ENCODE measurements around the gene CTNND1. TPM values are rescaled to one million over a fixed set of nuclear protein-coding genes. Genes with fewer than 3 reads are reported as not detected.

Gene CTNND1
- total RNA-seq, 1 donor from 2014 or later = 350 TPM

DNA sequence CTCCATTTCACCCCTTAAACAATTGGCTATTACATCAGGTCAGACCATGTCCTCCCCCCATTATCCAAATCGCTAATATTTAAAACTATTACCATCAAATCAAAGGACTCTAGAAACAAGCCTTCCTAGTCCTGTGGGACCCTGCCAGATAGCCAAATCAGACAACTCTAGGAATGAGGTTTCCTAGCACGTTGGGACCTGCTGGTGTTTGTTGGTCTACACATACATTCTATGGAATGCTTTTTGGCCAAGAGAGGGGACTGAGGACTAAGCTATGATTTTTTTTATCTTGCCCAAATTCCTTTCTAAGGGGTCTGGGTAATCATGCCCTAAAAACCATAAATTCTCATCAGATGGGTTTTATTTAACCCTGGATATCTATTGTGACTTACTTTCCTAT, 34.4 kb upstream of the CTNND1 start:
- TF ChIP-seq, protein P1, sequence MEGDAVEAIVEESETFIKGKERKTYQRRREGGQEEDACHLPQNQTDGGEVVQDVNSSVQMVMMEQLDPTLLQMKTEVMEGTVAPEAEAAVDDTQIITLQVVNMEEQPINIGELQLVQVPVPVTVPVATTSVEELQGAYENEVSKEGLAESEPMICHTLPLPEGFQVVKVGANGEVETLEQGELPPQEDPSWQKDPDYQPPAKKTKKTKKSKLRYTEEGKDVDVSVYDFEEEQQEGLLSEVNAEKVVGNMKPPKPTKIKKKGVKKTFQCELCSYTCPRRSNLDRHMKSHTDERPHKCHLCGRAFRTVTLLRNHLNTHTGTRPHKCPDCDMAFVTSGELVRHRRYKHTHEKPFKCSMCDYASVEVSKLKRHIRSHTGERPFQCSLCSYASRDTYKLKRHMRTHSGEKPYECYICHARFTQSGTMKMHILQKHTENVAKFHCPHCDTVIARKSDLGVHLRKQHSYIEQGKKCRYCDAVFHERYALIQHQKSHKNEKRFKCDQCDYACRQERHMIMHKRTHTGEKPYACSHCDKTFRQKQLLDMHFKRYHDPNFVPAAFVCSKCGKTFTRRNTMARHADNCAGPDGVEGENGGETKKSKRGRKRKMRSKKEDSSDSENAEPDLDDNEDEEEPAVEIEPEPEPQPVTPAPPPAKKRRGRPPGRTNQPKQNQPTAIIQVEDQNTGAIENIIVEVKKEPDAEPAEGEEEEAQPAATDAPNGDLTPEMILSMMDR (IDR thresholded peaks at IDR 0.05; ENCODE audit: unreplicated experiment) = no peak
- Mint-ChIP-seq H3K27ac (ENCODE audit: unreplicated experiment) (peak overlapping the region; percentile 49), H3K4me3 (ENCODE audit: unreplicated experiment) (no peak overlapping the region), H3K9me3 (ENCODE audit: unreplicated experiment) (no peaks in the 10 kb centered on the region), H3K36me3 (ENCODE audit: low read depth, unreplicated experiment) (no peaks in the 10 kb centered on the region), H3K4me1 (ENCODE audit: unreplicated experiment) (peaks cover 18% of the 10 kb centered on the region), H3K27me3 (ENCODE audit: unreplicated experiment) (peaks cover 9% of the 10 kb centered on the region)
- DNase-seq (ENCODE audit: low spot score) = no peak

DNA sequence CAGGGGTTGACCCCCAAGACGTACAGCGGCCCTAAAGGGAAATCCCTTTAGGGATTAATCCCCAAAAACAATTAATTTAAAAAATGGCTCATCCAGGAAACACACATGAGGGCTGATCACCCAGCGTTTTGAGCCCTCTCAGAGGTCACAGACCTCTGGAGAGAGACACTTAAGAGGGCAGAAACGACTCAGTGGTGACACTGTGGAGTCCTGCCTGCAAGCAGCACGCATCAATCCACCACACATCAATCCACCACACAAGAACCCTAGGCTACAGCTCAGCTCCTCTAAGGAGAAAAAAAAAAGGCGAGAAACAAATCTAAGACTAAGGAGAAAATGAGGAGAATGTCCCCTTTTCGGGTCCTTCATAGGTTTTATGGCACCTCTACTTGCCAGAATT, 32.8 kb upstream of the CTNND1 start:
- TF ChIP-seq, protein P1 (IDR thresholded peaks at IDR 0.05; ENCODE audit: unreplicated experiment) = no peak
- H3K4me1 Mint-ChIP-seq (ENCODE audit: unreplicated experiment) = peaks cover 20% of the 10 kb centered on the region
- H3K27ac Mint-ChIP-seq (ENCODE audit: unreplicated experiment) = no peak overlapping the region

DNA sequence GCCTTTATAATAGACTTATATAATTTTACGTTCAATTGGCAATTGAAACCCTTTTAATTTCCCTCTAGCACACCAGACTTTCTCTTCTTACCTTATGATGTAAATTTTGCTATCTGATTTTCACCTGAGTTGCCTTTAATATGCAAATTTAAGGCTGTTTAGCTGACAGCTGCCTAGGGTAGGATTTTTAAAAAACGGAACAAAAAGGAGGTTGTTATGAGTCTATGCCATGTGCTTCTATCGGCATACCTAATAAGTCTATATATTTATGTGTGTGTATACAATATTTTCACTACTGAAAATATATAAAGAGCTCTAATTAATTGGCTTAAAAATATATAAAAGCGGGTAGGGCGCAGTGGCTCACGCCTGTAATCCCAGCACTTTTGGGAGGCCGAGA, 32.1 kb upstream of the CTNND1 start:
- Mint-ChIP-seq H3K4me3 (ENCODE audit: unreplicated experiment) (no peak overlapping the region), H3K27me3 (ENCODE audit: unreplicated experiment) (peaks cover 9% of the 10 kb centered on the region), H3K4me1 (ENCODE audit: unreplicated experiment) (peaks cover 20% of the 10 kb centered on the region), H3K36me3 (ENCODE audit: low read depth, unreplicated experiment) (no peaks in the 10 kb centered on the region), H3K9me3 (ENCODE audit: unreplicated experiment) (no peaks in the 10 kb centered on the region), H3K27ac (ENCODE audit: unreplicated experiment) (no peak overlapping the region)
- TF ChIP-seq, protein P1 (IDR thresholded peaks at IDR 0.05; ENCODE audit: unreplicated experiment) = no peak
- no peak for DNase-seq (ENCODE audit: low spot score)

More for the DNA sequence above, 32.8 kb upstream of the CTNND1 start:
- DNase-seq (ENCODE audit: low spot score) = no peak
- Mint-ChIP-seq H3K27me3 (ENCODE audit: unreplicated experiment) (peaks cover 9% of the 10 kb centered on the region), H3K4me3 (ENCODE audit: unreplicated experiment) (no peak overlapping the region), H3K9me3 (ENCODE audit: unreplicated experiment) (no peaks in the 10 kb centered on the region), H3K36me3 (ENCODE audit: low read depth, unreplicated experiment) (no peaks in the 10 kb centered on the region)

DNA sequence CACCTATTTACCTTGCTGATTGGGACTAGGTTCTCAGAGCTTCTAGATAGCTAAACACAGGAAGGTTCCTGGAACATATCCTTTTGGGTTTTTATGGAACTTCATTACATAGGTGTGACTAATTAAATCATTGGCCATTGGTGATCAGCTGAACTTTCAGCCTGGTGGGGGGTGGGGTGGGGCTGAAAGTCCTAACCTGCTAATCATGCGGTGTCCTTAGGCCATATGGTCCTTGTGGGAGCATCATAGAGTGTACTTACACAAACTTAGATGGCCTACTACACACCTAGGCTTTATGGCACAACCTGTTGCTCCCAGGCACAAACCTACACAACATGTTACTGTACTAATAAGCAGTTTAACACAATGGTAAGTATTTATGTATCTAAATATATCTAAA, 28.9 kb upstream of the CTNND1 start:
- H3K4me3 Mint-ChIP-seq (ENCODE audit: unreplicated experiment) = no peak overlapping the region
- TF ChIP-seq, protein P1 (IDR thresholded peaks at IDR 0.05; ENCODE audit: unreplicated experiment) = no peak
- H3K27ac Mint-ChIP-seq (ENCODE audit: unreplicated experiment) = peak overlapping the region; percentile 94
- peaks cover 4% of the 10 kb centered on the region for H3K9me3 Mint-ChIP-seq (ENCODE audit: unreplicated experiment)
- H3K36me3 Mint-ChIP-seq (ENCODE audit: low read depth, unreplicated experiment) = peaks cover 8% of the 10 kb centered on the region
- no peak for DNase-seq (ENCODE audit: low spot score)
- H3K4me1 Mint-ChIP-seq (ENCODE audit: unreplicated experiment) = peaks cover 11% of the 10 kb centered on the region
- H3K27me3 Mint-ChIP-seq (ENCODE audit: unreplicated experiment) = peaks cover 4% of the 10 kb centered on the region

DNA sequence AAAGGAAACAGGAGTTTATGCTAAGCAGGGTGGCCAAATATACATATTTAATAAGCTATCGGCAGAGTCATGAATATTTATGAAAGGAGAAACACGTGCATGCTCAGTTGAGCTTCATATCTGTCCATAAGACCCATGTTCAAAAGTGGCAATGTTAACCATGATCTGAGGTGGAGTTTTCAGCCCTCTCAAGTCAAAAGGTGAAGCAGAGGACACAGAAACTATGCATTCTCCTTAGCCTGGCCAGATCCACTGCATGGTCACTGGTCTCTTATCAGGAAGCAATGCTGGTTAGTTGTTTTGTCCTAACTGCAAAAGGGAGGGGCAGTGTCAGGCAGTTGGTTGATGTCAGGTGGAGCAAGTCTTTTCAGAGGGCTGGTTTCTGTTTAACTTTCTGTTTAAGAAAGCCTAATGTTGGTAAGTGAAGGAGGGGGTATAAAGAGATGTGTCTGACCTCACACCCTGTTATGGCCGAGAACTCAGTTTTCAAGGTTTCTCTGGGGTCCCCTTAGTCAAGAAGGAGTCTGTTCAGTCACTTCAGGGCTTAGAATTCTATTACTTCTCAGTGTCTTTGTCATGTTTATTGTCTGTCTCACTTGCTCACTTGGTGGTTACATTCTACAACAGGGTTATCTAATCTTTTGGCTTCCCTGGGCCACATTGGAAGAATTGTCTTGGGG, 25.8 kb upstream of the CTNND1 start:
- Mint-ChIP-seq H3K4me3 (ENCODE audit: unreplicated experiment) (no peak overlapping the region), H3K27ac (ENCODE audit: unreplicated experiment) (peak overlapping the region; percentile 32), H3K36me3 (ENCODE audit: low read depth, unreplicated experiment) (peaks cover 24% of the 10 kb centered on the region), H3K9me3 (ENCODE audit: unreplicated experiment) (peaks cover 4% of the 10 kb centered on the region), H3K4me1 (ENCODE audit: unreplicated experiment) (peaks cover 12% of the 10 kb centered on the region), H3K27me3 (ENCODE audit: unreplicated experiment) (peaks cover 2% of the 10 kb centered on the region)
- TF ChIP-seq, protein P1 (IDR thresholded peaks at IDR 0.05; ENCODE audit: unreplicated experiment) = no peak
- no peak for DNase-seq (ENCODE audit: low spot score)
